Measurements from ENCODE around the gene SELENOT.
"Not testable (repeated sequence)": the region's sequence is repeated elsewhere in the genome, so short reads cannot be mapped to it uniquely, and the experiment has no call there.

Gene SELENOT

DNA sequence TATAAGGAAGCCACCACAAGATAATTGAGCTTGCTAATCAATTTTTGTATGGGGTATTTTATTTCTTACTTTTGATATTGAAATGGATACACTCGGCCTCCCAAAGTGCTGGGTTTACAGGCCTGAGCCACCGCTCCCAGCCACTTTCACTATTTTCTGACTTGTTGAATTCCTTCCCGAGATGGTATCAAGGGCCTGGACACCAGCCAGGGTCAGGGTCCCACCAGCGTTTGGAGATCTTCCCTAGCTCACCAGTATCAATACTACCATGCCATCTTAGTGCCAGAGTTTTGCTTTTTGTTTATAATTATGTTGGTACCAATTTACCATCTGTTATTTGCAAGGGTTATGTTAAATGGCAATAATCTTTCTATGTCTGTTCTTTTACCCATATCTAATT is 5.5 kb upstream of the SELENOT start:
- ATAC-seq (replicated peaks): no peak
- DNase-seq: no peak
- no peak overlapping the region for H3K27ac Mint-ChIP-seq
- no peaks in the 10 kb centered on the region for H3K9me3 Mint-ChIP-seq
- H3K27me3 Mint-ChIP-seq: no peaks in the 10 kb centered on the region
- peaks cover 4% of the 10 kb centered on the region for H3K36me3 Mint-ChIP-seq (ENCODE audit: insufficient read depth)
- peaks cover 11 to 17% of the 10 kb centered on the region in 2 donors for H3K4me1 Mint-ChIP-seq (ENCODE audit: low read depth in 2 of 2)
- no peak overlapping the region for H3K4me3 Mint-ChIP-seq

DNA sequence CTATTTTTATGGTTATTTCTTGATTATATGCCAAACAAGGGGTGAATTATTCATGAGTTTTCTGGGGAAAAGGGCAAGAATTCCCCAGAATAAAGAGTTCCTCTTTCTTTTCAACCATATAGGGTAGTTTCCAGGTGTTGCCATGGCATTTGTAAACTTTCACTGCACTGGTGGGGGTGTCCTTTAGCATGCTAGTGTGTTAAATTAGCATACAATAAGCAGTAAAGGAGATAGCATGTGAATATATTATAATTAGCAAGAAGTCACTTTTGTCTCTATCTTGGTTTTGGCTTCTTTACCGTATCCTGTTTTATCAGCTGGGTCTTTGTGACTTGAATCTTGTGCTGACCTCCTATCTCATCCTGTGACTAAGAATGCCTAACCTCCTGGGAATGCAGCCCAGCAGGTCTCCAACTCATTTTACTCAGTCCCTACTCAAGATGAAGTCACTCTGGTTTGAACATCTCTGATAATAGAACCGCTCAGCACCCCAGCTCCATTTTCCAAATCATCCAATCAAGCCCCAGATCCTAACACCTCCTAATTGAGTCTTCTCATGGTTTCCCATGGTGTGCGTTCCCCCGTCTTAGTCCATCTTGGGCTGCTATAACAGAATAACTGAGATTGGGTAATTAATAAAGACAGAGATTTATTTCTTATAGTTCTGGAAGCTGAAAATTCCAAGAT is 3.4 kb upstream of the SELENOT start:
- Mint-ChIP-seq H3K27me3 (no peaks in the 10 kb centered on the region), H3K4me3 (no peak overlapping the region), H3K27ac (no peak overlapping the region), H3K36me3 (ENCODE audit: insufficient read depth) (peaks cover 24% of the 10 kb centered on the region), H3K9me3 (no peaks in the 10 kb centered on the region), H3K4me1 (ENCODE audit: low read depth in 2 of 2) (peaks cover 24 to 31% of the 10 kb centered on the region in 2 donors)
- ATAC-seq (replicated peaks): no peak
- no peak for DNase-seq

DNA sequence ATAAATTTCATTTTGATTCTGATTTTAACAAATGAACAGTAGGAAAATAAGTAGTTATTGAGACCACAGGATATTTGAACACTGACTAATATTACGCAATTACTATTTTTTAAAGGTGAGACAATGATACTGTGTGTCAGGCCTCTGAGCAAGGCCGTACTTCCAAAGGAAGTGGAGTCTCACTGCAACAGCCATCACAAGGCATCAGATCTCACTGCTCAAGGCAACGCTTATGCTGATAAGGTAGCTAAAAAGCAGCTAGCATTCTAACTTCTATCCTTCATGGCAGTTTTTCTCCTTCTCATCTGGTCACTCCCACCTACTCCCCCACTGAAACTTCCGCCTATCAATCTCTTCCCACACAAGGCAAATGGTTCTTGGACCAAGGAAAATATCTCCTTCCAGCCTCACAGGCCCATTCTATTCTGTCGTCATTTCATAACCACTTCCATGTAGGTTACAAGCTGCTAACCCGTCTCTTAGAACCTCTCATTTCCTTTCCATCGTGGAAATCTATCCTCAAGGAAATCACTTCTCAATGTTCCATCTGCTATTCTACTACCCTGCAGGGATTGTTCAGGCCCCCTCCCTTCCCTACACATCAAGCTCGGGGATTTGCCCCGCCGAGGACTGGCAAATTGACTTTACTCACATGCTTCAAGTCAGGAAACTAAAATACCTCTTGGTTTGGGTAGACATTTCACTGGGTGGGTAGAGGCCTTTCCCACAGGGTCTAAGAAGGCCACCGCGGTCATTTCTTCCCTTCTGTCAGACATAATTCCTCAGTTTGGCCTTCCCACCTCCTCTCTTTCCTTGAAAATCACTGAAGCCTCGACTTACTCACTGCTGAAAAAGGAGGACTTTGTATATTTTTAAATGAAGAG is 2.2 kb upstream of the SELENOT start:
- not testable (repeated sequence) for ATAC-seq (replicated peaks); DNase-seq; H3K27me3 Mint-ChIP-seq; H3K9me3 Mint-ChIP-seq; H3K27ac Mint-ChIP-seq
- Mint-ChIP-seq H3K4me3 (peak overlapping the region; percentile 42 to 98), H3K4me1 (ENCODE audit: low read depth in 2 of 2) (peaks cover 29 to 35% of the 10 kb centered on the region in 2 donors), H3K36me3 (ENCODE audit: insufficient read depth) (peaks cover 34% of the 10 kb centered on the region)

DNA sequence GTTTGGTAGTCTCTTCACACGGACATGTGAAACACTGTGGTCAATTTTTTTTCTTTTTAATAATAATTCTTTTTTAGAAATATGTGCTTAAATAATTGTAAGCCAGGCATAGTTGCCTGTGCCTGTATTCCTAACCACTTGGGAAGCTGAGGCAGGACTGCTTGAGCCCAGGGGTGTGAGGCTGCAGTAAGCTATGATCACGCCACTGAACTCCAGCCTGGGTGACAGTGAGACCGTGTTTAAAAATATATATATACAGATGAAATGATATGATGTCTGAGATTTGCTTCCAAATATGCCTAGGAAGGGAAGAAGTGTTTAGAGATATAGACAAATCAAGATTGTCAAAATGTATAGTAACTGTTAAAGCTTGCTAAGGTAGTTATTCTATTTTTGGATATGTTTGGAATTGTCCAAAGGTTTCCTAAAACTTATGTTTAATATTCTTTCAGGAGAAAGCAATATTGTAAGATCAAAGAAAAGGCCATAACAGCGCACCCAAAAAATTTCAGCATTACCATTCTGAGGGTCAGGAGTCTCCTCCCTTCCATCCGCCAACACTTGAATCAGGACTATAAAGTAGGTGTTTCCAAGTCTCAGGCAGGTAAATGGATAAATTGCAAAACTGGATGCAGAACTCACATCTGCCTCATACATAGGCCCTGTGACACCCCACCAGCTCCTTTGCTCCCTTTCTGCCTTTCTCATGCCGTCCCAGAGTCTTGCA is 532 bp upstream of the SELENOT start:
- H3K36me3 Mint-ChIP-seq (ENCODE audit: insufficient read depth): peaks cover 39% of the 10 kb centered on the region
- peak overlapping the region; percentile 98 for H3K4me3 Mint-ChIP-seq
- ATAC-seq (replicated peaks) (no peak), DNase-seq (no peak)
- no peaks in the 10 kb centered on the region for H3K27me3 Mint-ChIP-seq
- peak overlapping the region; percentile 99 to 100 for H3K27ac Mint-ChIP-seq
- H3K4me1 Mint-ChIP-seq (ENCODE audit: low read depth in 2 of 2): peaks cover 39 to 51% of the 10 kb centered on the region in 2 donors
- H3K9me3 Mint-ChIP-seq: no peaks in the 10 kb centered on the region

DNA sequence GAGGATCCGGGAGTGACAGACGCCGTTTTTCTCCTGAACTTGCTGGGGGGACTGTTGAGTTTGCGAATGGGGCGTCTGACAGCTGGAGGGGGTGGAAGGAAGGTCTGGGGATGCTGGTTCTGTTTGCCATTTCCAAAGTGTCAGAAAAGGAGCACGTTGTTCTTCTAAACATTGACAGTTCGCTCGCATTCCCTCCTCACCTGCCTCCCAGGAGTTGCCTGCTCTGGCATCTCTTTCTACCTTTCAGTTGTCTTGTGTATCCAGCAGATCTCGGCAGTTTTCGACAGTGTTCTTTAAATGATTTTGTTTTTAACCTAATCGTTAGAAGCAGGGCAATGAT is 829 bp downstream of the SELENOT start:
- Mint-ChIP-seq H3K9me3 (no peaks in the 10 kb centered on the region), H3K27me3 (no peaks in the 10 kb centered on the region), H3K4me1 (ENCODE audit: low read depth in 2 of 2) (peaks cover 48 to 65% of the 10 kb centered on the region in 2 donors), H3K27ac (peak overlapping the region; percentile 99 to 100), H3K4me3 (peak overlapping the region; percentile 98), H3K36me3 (ENCODE audit: insufficient read depth) (peaks cover 39% of the 10 kb centered on the region)
- DNase-seq: no peak
- no peak for ATAC-seq (replicated peaks)

DNA sequence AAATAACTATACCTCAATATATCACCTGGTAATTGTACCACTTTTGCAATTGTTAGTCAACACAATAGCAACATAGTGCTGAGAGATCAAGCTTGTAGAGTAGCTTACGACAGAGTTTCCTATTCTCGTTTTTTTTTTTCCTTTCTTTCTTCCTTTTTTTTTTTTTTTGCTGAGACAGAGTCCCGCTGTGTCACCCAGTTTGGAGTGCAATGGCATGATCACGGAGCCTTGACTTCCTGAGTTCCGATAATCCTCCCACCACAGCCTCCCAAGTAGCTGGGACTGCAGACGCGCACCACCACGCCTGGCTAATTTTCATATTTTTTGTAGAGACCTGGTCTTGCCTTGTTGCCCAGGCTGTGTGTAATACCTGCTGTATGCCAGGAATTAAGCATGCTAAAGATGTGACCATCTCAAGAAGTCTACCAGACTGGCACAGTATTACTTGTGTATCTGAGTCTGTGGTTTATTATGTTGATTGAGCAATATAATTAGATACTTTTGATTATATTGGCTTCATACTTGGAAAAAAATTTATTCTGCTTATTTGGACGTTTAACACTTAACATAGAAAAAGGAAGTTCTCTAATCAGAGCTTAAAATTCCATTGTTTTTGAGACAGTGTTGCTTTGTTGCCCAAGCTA is 3.0 kb downstream of the SELENOT start:
- H3K27ac Mint-ChIP-seq: peak overlapping the region; percentile 36 to 44
- H3K4me1 Mint-ChIP-seq (ENCODE audit: low read depth in 2 of 2): peaks cover 58 to 80% of the 10 kb centered on the region in 2 donors
- ATAC-seq (replicated peaks) (no peak), DNase-seq (no peak)
- no peaks in the 10 kb centered on the region for H3K27me3 Mint-ChIP-seq
- H3K9me3 Mint-ChIP-seq: no peaks in the 10 kb centered on the region
- H3K36me3 Mint-ChIP-seq (ENCODE audit: insufficient read depth): peaks cover 46% of the 10 kb centered on the region
- H3K4me3 Mint-ChIP-seq: peak overlapping the region; percentile 58 to 98

DNA sequence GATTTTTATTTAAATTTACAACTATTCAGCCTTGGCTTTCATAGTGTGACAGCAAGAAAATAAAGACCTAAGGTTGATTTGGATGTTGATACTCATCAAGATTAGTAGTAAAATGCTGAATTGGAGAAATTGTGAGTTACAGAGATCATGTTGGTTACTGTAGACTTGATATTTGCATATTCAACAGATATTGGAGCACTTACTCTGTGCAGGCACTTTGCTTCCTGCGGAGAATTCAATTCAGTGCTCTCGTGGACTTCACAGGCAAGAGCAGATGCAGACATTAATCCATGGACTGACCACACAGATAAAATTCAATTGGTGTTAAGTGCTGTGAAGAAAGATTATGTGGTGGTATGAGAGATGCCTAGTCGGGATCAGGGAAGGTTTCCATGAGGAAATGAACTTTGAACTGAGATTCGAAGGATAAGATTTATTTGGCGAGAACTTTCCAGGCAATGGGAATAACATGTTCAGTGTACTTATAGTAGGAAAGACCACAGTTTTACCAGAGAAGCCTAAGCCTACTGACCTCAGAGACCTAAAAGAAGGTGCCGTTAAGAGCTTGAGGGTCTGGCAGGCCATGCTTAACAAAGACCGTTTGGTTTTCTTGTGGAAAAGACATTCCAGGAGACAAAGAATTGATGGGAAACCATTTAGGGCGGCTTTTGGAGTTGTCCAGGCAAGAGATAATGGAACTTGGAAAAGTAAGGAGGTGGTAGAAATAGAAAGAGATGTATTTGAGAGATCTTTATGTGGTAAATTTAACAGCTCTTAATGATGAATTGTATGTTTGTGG is 4.3 kb downstream of the SELENOT start:
- no peaks in the 10 kb centered on the region for H3K27me3 Mint-ChIP-seq
- H3K27ac Mint-ChIP-seq: peak overlapping the region; percentile 8 to 50
- peak overlapping the region; percentile 58 to 98 for H3K4me3 Mint-ChIP-seq
- peaks cover 55 to 75% of the 10 kb centered on the region in 2 donors for H3K4me1 Mint-ChIP-seq (ENCODE audit: low read depth in 2 of 2)
- DNase-seq: no peak
- no peak for ATAC-seq (replicated peaks)
- peaks cover 51% of the 10 kb centered on the region for H3K36me3 Mint-ChIP-seq (ENCODE audit: insufficient read depth)
- no peaks in the 10 kb centered on the region for H3K9me3 Mint-ChIP-seq

DNA sequence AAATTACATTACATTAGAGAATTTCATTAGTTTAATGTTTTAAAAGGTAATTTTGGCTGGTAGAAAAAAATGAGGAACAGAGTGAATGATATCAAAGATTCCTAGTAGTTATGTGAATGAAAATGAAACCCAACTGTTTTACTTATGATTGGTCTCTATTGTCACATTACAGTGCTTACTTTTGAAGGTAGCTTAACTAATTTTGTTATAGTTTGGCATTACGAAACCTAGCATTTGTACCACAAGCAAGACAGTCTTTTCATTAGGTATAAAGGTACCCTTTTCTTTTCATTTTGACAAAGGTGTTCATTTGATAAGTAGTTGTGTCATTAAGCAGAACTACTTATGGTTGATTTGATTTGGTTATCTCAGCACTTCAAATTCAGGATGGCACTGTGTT is 6.9 kb downstream of the SELENOT start:
- no peaks in the 10 kb centered on the region for H3K27me3 Mint-ChIP-seq
- no peak for DNase-seq
- H3K9me3 Mint-ChIP-seq: no peaks in the 10 kb centered on the region
- H3K4me3 Mint-ChIP-seq: peak overlapping the region; percentile 47 to 58
- H3K4me1 Mint-ChIP-seq (ENCODE audit: low read depth in 2 of 2): peaks cover 54 to 82% of the 10 kb centered on the region in 2 donors
- H3K36me3 Mint-ChIP-seq (ENCODE audit: insufficient read depth): peaks cover 45% of the 10 kb centered on the region
- ATAC-seq (replicated peaks): no peak
- H3K27ac Mint-ChIP-seq: peak overlapping the region; percentile 2 to 71

DNA sequence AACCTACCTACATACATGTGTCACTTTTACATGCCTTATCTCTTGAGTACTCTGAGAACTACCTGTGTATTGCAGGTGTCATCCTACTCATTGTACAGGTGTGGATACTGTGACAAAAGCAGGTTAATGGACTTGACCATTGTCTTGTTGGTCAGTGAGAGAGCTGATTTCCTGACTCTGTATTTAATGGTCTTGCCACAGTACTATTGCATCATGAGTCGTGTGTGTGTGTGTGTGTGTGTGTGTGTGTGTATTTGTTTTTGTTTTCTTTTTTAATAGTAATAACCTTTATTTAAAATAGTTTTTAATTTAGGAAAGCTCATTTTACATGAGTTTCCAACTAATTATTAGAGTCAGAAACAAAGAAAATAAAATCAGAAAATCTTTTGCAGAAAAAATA is 7.7 kb downstream of the SELENOT start:
- H3K36me3 Mint-ChIP-seq (ENCODE audit: insufficient read depth): peaks cover 37% of the 10 kb centered on the region
- no peak overlapping the region for H3K27ac Mint-ChIP-seq
- DNase-seq (no peak), ATAC-seq (replicated peaks) (no peak)
- no peaks in the 10 kb centered on the region for H3K27me3 Mint-ChIP-seq
- peaks cover 50 to 78% of the 10 kb centered on the region in 2 donors for H3K4me1 Mint-ChIP-seq (ENCODE audit: low read depth in 2 of 2)
- H3K9me3 Mint-ChIP-seq: no peaks in the 10 kb centered on the region
- peak overlapping the region; percentile 35 to 36 for H3K4me3 Mint-ChIP-seq

DNA sequence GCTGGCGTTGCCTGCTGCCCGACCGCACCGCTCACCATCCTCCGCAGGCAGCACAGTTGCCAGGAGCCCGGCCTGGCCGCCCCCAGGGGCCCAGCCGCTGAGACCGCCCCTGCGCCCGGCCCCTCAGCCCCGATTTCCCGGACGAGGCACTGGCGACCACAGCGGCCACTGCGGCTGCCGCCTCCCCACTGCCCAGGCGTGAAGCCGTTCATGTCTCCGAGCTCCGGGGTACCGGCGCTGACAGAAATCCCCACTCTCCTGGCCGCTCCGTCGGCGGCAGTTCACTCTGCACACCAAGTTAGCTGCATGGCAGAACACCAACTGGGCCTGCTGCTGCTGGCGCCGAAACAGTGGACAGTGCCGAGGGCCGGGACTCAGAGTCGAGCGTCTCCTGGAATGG is 8.5 kb downstream of the SELENOT start:
- DNase-seq (no peak), ATAC-seq (replicated peaks) (no peak)
- H3K36me3 Mint-ChIP-seq (ENCODE audit: insufficient read depth): peaks cover 34% of the 10 kb centered on the region
- H3K27ac Mint-ChIP-seq: no peak overlapping the region
- H3K4me1 Mint-ChIP-seq (ENCODE audit: low read depth in 2 of 2): peaks cover 46 to 71% of the 10 kb centered on the region in 2 donors
- no peaks in the 10 kb centered on the region for H3K27me3 Mint-ChIP-seq
- no peaks in the 10 kb centered on the region for H3K9me3 Mint-ChIP-seq
- no peak overlapping the region for H3K4me3 Mint-ChIP-seq

DNA sequence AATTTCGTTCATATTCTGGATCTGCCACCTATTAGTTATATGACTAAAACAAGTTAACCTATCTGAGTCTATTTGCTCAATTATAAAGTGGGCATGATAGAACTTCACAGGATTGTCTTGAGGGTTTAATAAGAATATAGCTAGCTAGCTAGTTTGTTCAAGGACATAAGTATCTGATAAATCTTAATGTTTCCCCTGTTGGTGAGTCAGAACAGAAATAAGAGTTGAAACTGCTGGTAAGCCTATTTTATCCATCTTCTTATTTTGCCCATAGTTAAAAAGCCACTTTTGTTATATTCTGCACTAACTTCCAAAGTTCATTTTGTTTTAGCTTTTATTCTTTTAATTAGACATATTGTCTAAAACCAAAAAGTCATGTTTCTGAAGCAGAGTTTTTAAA is 9.4 kb downstream of the SELENOT start:
- Mint-ChIP-seq H3K36me3 (ENCODE audit: insufficient read depth) (peaks cover 37% of the 10 kb centered on the region), H3K4me1 (ENCODE audit: low read depth in 2 of 2) (peaks cover 40 to 70% of the 10 kb centered on the region in 2 donors), H3K27me3 (no peaks in the 10 kb centered on the region), H3K27ac (peak overlapping the region in 1 of 2 donors; percentile 54), H3K9me3 (no peaks in the 10 kb centered on the region), H3K4me3 (no peak overlapping the region)
- ATAC-seq (replicated peaks) (no peak), DNase-seq (no peak)

DNA sequence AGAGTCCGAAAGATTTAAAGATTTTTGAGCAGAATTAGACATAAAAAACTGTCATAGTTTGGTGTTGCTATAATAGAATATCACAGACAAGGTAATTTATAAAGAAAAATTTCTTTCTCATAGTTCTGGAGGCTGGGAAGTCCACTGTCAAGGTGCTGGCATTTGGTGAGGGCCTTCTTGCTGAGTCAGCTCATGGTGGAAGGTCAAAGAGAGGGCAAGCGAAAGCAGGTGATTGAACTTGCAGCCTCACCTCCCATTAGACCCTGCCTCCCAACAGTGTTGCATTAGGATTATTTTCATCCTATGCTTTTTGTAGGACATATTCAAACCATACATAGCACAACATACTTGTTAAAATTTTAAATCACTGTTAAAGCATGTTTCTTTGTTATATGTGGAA is 9.9 kb downstream of the SELENOT start:
- DNase-seq (no peak), ATAC-seq (replicated peaks) (no peak)
- H3K9me3 Mint-ChIP-seq: no peaks in the 10 kb centered on the region
- H3K27ac Mint-ChIP-seq: peak overlapping the region in 1 of 2 donors; percentile 54
- H3K27me3 Mint-ChIP-seq: no peaks in the 10 kb centered on the region
- peaks cover 37 to 70% of the 10 kb centered on the region in 2 donors for H3K4me1 Mint-ChIP-seq (ENCODE audit: low read depth in 2 of 2)
- H3K36me3 Mint-ChIP-seq (ENCODE audit: insufficient read depth): peaks cover 42% of the 10 kb centered on the region
- H3K4me3 Mint-ChIP-seq: peak overlapping the region in 1 of 2 donors; percentile 19

Measured in effector memory CD8-positive, alpha-beta T cell (primary cell).